GM12873 (cell line): ENCODE data around the gene DMRTB1.
A peak's percentile ranks its signal among the peaks of the same experiment; 100 is the strongest.

Experiments
- TF ChIP-seq, protein P1 (sequence below): IDR thresholded peaks from 2 replicates; pipeline ENCODE4 v1.5.1; 2012; ENCODE audit warnings: low read depth, mild to moderate bottlenecking, moderate library complexity, low read length, control low read depth; ENCODE audit not compliant: insufficient read depth; ENCODE audit errors: missing control alignments

DMRTB1 gene

GRCh38 chr1:53449021-53449420 is 10.2 kb upstream of the DMRTB1 start:
- TF ChIP-seq, protein P1, sequence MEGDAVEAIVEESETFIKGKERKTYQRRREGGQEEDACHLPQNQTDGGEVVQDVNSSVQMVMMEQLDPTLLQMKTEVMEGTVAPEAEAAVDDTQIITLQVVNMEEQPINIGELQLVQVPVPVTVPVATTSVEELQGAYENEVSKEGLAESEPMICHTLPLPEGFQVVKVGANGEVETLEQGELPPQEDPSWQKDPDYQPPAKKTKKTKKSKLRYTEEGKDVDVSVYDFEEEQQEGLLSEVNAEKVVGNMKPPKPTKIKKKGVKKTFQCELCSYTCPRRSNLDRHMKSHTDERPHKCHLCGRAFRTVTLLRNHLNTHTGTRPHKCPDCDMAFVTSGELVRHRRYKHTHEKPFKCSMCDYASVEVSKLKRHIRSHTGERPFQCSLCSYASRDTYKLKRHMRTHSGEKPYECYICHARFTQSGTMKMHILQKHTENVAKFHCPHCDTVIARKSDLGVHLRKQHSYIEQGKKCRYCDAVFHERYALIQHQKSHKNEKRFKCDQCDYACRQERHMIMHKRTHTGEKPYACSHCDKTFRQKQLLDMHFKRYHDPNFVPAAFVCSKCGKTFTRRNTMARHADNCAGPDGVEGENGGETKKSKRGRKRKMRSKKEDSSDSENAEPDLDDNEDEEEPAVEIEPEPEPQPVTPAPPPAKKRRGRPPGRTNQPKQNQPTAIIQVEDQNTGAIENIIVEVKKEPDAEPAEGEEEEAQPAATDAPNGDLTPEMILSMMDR: no peak

DNA sequence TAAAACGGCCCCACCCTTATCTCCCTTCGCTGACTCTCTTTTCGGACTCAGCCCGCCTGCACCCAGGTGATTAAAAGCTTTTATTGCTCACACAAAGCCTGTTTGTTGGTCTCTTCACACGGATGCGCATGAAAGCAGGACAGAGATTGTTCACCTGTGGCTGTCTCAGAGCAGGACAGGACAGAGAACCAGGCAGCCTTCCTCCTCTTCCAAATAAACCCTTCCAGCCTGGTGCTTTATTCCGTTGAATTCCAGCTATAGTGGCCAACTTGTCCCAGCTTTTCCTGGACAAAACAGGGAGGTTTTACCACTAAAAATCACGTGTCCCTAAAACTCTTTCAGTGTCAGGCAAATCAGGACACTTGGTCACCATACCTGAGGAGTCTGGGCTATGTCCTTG is 9.5 kb upstream of the DMRTB1 start:
- TF ChIP-seq, protein P1: no peak

DNA sequence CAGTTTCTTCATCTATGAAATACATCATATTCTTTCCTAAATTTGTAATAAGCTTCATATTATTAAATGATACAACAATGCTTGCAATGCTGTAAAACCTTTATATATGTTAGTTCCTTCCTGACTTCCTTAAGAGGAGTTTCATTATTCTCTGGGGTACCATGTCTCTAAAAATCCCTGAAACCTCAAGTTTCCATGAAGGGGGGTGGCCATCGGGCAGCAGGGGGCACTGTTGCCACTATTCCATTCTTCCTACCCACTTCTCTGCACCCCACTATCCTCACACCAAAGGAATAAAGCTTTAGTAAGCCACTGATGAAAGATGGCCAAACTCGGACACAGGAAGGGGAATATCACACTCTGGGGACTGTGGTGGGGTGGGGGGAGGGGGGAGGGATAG is 9.0 kb upstream of the DMRTB1 start:
- TF ChIP-seq, protein P1: peak; percentile 56

- TF ChIP-seq, protein P1: no peak
Observed at GRCh38 chr1:53454019-53454418, 5.2 kb upstream of the DMRTB1 start.

DNA sequence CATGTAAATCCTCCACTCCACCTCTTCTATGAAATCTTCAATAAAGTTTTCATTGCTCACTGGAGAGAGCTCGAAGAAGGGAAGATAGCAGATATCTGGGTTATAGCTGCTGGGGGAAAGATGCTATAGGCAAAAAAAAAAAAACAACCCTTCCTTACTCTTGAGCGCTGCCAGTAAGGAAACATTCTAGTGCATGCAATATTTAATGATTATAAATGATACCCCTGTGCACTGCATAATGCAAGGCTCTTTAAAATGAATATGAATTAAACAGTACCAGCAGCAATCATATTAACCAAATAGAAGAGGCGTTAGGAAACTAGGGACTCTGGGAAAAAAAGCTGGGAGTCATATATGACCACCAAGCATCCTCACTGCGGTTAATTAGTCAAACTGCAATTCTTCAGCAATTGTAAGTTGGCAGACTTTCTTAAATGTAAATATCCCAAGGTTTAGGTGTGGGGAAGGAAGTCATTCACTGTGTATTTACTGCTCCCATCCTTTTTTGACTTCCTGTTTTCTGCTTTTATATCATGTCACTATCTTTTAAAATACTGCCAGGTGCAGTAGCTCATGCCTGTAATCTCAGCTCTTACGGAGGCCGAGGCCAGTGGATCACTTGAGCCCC is 3.7 kb upstream of the DMRTB1 start:
- TF ChIP-seq, protein P1: no peak

DNA sequence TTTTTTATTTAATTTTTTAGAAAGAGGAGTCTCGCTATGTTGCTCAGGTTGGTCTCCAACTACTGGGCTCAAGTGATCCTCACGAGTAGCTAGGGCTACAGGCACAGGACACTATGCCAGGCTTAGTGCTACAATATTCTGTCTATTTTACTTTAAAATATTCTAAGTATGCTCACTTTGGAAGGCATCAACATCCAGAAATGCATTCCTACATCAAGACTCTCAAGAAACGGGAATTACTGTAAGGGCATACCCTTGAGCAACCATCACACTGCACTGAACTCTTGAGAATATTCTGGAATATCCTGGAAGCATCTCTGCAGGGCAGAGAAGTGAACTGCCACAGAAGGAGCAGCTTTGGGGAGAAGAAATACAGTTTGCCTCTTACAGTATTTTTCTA is 565 bp upstream of the DMRTB1 start:
- TF ChIP-seq, protein P1: no peak

DNA sequence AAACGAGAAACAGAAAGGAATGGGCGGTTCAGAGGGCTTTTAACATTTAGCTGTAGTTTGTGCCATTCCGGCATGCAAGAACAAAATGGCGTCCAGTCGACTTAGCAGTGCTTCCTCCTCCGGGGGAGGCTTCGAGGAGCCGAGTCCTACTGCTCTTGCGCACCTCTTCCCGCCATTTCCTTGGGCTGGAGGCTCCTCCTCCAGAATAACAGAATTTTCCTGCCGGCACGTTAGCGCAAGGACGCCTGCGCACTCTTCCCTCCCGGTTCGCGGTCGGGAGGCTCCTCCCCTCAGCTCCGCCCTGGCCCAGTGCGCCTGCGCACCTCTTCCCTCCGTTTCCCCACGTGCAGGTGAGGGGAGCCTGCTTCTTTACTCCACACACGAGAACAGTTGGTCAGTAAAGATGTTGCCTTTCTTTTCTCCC is 1.0 kb downstream of the DMRTB1 start:
- TF ChIP-seq, protein P1: no peak
